ENCODE measurements around the gene TBC1D16.

Gene TBC1D16

DNA sequence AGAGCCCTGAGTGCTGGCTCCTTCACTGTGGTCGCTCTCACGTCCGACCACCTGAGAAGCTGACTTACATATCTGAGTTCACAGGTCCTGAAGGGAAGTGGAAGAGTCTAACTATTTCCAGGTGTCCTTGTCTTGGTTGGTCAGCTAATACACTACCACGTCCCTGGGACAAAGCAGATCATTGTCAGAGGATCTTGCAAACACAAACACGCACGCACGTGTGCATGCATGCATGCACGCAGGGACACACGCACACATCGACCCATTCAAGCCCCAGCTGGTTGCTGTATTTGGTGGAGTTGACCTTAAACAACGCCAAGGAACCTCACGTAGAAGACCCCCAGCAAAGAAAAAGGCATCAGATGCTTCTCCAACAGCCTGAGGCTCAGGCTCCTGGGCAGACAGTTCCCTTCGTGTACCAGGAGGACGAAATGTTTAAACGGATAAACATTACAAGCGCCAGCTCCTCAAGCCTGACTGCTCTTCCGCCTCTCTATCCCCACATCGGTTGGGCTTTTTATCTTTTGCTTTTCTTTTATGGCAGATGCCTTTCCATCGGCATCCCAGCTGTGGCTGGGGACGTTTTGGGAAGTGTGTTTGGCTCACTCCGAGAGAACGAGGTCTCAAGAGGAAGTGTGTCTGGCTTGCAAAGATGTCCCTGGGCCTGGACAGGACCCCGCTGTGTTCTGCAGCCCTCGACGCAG lies 95.8 kb downstream of the TBC1D16 start:
- no peak for DNase-seq (ENCODE audit: low read depth in 2 of 2)

DNA sequence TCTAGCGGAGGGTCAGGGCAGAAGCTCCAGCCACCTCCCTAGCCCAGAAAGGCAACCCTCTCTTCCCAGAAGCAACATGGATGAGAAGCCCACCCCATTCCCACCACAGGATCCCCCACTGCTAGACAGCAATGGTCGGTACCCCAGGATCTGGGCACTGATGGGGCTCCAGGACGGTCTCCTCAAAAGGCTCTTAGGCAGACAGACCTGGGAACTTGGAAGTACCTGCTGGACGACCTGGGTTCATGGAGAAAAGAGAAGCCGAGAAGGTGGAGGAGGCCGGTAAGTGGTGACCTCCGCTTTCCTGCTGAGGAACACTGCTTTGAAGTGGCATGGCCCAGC lies 96.6 kb downstream of the TBC1D16 start:
- DNase-seq (ENCODE audit: low read depth in 2 of 2), result no peak

DNA sequence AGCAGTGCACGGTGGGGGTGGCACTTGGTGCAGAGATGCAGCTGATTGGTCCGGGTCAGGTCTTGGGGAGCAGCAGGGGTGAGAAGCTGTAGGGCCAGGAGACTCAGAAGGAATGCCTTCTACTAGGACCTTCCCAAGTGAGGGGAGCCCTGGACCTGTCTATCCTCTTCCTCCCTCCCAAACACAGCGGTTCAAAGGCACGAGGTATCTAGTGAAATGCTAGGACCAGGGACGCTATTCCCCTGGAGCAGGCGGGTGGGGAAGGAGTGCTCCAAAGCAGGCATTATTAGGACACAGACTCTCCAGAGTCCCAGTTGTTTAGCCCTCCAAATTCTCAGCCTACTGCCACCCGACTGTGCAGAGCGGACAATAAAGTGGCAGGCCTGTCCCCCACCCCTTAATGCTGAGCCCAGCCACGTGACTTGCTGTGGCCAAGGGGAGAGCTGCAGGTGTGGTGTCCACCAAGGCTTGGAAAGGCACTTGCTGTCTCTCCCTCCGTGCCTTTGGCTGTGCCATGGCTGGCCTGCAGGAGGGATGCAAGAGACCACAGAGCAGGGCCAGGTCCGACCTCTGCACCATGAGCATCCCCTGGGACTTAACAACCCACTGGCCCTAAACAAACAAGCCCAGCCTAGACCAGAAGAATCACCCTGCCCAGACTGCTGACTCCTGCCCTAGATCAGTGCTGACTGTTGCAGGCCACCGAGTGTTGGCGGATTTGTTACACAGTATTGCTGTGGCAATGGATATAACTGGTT lies 97.2 kb downstream of the TBC1D16 start:
- DNase-seq (ENCODE audit: low read depth in 2 of 2), result no peak

DNA sequence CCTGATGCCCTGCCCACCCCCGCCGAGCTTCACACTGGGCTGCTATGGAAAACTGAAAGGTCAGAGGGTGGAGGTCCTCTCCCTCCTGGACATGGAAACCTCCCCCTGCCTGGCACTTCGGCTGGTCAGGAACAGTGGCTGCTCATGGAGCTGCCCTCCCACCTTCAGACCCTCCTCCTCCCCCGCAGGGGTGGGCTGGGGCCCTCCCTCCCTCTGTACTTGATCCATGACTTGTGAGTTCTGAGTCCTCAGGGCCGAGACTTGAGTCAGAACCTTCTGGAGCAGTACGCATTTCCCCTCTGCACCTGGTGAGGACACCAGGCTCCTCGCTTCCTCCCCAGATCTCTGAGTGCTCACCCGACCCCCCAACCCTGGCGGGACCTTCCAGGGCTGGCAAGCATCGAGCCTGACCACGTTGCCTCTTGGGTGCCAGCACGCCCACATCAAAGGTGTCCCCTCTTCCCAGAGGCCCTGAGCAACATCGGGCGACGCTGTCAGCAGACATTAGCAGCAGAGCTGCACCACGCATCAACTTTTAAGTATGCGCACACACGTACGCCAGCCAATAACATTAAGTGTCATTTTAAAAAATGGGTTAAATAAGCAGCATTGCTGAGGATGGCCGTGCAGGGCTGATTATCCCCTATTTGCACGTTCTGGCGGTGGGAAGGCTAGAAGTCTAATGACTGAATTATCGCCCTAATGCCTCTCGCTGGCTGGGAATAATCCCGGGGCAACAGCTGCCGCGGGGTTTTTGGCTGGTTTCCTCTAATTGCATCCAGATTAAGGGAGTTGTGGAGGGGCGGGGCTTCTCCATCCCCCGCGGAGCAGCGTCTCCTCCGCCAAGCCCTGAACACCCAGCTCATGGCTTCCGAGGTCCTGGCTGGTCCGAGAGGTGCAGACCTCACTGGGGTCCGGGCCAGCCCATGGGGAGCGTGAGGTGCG lies 98.0 kb downstream of the TBC1D16 start:
- no peak for DNase-seq (ENCODE audit: low read depth in 2 of 2)

DNA sequence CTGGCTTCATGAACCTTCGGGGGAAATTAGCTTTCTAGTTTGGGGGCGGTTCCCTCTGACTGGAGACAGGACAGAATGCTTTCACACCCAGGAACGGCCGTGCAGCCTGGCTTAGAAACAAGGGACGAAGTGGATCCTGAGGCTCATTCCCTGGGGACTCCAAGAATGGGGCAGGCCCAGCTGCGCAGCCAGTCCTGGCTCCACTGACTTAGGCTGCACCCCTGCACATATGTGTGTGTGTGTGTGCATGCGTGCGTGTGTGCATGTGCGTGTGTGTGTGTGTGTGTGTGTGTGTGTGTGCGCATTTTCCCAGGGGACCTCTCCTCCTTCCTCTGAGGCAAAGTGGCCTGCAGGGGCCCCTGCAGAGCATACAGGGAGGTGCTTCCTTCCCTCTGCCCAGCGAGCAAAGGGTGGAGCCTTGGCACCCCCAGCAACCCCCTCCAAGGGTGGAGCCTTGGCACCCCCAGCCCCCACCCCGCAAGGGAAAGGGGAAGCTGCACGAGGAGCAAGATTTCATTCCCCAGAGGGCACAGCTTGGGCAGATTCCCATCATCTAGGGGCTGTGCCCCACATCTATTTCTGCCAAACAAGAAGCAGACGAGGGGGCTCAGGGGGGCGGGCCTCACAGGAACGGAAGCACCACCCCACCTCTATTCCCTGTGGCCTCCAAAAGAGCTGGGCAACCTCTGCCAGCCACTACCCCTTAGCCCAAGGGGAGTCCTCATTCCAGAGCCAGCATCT lies 98.9 kb downstream of the TBC1D16 start:
- no peak for DNase-seq (ENCODE audit: low read depth in 2 of 2)

DNA sequence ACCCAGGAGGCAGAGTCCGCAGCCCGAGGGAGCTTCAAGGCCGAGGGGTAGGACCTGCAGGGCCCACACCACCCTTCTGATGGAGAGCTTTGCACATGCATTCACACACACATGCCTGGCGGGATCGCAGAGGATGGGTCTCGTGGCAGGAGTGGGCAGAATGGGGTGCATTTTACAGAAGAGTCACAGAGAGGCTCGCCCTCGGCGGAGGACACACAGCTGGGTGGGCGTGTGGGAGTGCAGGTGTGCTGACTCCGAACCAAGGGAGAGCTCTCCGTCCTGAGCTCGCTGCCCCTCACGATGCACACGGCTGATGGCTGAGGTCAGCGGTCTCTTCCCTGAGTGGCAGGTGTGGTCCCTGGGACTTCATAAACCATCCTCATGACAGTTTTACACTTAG lies 99.6 kb downstream of the TBC1D16 start:
- DNase-seq (ENCODE audit: low read depth in 2 of 2), result no peak

DNA sequence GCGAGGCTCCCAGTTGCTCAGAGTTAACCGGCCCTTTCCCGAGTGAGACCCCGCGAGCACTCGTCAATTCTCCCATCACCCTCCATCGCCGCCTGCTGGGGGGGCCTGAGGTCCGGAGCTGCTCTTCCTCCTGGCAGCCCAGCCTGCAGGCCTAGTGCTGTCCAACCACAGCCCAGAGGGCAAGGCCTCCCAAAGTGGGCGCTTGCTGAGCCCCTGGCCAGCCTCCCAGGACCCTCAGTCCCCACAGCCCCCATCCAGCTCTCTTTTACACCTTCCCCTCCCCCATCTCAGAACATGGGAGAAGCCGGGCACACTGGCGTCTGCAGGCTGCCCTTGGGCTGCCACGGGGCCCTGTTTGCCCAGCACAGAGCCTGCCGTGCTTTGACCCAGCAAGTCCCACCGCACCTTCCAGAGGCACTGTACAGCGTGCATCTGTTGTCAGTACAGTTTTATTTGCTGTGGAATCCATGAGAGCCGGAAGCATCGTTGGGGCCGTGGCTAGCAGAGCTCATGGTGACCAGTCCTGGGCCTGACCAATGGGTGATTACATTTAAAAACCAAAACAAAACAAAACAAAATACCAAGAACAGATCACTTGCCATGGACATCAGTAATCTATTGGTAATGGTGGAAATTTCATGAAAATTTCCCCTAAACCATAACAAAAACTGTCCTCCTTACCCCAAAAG lies 100.3 kb downstream of the TBC1D16 start:
- no peak for DNase-seq (ENCODE audit: low read depth in 2 of 2)

GRCh38 chr17:79934653-79934970 lies 101.1 kb downstream of the TBC1D16 start:
- DNase-seq (ENCODE audit: low read depth in 2 of 2), result no peak

DNA sequence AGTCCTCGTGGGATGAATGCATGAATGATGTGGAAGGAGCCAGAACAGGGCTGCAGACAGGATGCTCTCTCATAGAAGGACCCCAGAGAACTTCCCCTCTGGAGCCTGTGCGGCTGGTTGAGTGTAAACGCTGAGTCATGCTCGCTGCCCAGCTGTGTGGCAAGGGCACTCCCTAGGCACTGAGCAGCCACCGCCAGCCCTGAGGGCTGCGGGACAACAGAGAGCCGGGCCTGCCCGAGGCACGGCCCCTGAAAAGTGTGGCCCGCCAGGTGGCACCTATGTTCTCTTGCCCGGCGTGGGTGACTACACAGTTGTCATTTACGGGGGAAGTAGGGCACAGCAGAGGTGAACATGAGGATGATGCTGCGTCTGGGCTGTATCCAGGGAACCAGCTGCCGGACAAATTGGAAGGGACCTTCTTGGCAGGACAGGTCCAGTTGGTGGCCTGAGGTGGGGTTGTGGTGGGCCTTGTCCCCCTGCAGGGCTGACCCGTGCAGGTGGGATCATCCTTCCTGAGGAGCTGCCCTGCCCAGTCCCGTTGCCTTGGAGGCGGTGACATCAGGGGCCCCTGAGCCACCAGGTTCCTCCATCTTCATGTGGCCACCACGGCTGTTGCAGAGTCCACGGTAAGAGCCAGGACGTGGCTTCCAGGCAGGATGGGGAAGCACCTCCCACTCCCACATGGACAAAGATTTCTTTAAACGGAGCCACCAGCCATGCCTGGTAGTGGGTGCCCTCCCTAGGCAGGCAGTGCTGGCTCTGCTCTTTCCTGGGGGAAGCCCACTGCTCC lies 101.6 kb downstream of the TBC1D16 start:
- DNase-seq (ENCODE audit: low read depth in 2 of 2), result no peak

DNA sequence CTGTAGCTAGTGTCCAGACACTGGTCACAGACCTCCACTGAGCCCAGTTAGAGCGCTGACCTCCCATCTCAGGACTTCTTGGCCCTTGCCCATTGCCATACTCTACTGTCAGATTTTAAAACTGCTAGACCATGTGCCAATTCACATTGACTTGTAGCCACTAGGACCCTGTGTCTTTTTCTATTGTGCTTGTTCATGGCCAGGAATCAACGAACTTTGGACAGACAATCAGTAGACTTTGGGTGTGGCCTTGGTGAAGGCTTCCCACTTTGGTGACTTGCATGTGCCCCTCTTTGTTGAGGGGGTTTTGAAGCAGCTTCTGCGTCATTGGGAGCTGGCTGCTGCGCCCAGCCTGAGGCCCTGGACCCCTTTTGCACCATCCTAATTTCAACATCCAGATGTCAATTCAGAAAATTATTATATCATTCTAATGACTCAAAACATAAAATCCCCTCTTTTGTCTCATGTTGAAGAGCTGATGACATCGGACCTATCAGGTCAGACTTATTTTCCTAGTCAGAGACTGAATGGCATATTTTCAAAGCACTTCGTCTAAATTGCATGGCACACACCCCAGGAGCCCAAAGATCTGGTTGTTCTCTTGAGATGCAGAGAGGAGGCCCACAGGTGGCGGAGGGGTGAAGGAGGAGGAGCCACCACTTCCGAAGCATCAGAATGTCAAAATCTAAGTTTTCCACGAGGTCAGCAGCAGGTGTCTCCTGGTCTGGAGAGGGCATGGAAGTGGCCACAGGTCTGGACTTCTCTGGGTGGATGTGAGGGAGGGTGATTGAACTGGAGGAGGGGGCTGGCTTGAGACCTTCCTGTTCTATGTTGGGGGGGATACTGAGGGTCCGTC lies 103.0 kb downstream of the TBC1D16 start:
- no peak for DNase-seq (ENCODE audit: low read depth in 2 of 2)

- no peak for DNase-seq (ENCODE audit: low read depth in 2 of 2)
Observed at GRCh38 chr17:79931817-79932309, 103.8 kb downstream of the TBC1D16 start.

- DNase-seq (ENCODE audit: low read depth in 2 of 2), result no peak
Observed at GRCh38 chr17:79930877-79931816, 104.5 kb downstream of the TBC1D16 start.

- DNase-seq (ENCODE audit: low read depth in 2 of 2), result no peak
Observed at GRCh38 chr17:79930062-79930876, 105.4 kb downstream of the TBC1D16 start.

GRCh38 chr17:79929257-79930061 lies 106.2 kb downstream of the TBC1D16 start:
- no peak for DNase-seq (ENCODE audit: low read depth in 2 of 2)

GRCh38 chr17:79928502-79929256 lies 107.0 kb downstream of the TBC1D16 start:
- DNase-seq (ENCODE audit: low read depth in 2 of 2), result no peak
